Fibroblast of skin of right quadriceps (primary cell): Measurements from ENCODE around the gene SPNS1.

Experiments used
- DNase-seq: peaks from one replicate; pipeline ENCODE4 v3.0.0-alpha.2; 2013

The SPNS1 gene

DNA sequence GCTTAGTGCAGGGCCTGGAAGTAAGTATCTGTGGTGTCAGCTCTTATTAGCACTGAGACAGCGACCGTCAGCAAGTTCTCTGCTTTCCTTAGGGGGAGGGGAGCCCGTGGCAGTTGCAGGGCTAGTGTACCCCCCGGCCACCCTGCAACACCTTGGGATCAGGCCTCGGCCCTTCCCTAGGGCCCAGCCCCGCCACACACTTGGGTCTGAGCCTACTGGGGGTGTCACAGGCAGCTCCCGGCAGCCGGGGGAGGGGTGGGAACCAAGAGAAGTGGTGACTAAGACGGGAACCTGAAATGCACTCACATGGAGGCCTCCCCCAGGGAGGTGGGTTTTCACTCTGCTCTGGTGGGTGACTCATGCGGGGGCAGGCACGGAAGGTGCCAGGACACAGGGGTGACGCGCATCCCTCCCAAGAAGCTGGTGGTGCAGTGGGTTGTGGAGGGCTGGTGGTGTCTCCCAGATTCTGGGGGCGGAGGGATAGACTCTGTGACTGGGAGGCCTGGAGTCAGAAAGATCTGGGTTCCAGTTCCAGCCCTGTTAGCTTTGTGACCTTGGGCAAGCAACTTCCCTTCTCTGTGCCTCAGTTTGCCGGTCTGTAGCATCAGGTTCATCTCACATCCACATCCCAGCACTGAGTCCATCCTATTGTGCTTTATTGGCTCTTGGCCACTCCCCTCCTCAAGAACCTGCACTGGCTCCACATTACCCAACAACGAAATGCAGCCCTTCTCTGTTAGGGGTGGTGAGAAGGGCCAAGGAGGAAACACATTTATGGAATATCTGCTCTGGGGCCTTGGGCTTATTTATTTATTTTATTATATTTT lies 54.8 kb downstream of the SPNS1 start:
- DNase-seq = peak; percentile 96

GRCh38 chr16:29030086-29030840 lies 55.7 kb downstream of the SPNS1 start:
- DNase-seq = no peak
